ENCODE data around the gene CAPN15.
A peak's percentile ranks its signal among the peaks of the same experiment; 100 is the strongest.

CAPN15 gene

GRCh38 chr16:578232-578869, 50.8 kb downstream of the CAPN15 start:
- DNase-seq (ENCODE audit: low read depth), result no peak

DNA sequence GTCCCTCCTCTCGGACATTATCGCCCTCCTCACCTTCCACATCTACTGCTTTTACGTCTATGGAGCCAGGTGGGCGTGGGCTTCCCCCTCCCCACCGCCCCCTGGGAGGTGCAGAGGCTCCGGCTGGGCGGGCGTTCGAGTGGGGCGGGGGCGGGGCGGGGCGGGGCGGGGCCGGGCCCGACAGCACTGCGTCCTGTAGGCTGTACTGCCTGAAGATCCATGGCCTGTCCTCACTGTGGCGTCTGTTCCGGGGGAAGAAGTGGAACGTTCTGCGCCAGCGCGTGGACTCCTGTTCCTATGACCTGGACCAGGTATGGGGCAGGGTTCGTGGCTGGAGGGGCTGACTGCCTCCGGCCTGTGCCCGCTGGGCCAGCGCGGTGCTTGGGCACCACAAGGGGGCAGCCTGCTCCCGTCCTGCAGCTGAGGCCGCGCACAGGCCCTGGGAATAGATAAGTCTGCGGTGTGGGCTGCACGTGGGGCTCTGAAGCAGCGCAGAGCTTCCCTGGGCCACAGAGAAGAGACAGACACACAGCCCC, 51.4 kb downstream of the CAPN15 start:
- no peak for DNase-seq (ENCODE audit: low read depth)

GRCh38 chr16:580141-580945, 52.8 kb downstream of the CAPN15 start:
- DNase-seq (ENCODE audit: low read depth), result no peak

DNA sequence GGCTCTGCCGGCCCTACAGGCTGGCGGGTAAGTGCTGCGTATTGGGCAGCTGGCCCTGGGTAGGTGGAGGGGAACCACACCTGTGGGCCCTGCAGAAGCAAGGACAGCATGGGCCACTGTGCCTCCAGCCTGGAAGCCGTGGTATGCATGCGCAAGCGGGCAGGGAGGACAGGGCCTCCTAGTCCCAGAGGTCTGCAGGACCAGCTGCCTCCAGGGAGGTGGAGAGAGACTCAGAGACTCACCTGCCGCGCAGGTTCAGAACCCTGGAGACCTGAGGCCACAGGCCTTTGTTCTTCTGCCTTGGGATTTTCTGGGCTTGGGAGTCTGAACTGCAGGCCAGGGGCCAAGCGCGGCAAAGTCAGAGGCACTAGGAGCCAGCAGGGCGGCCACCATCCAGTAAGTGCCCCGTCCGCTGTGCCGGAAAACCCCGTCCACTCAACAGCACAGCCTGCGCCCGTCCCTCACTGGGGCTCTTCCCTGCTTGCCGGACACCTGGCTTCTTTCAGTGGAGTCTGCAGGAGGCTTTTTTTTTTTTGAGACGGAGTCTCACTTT, 53.5 kb downstream of the CAPN15 start:
- DNase-seq (ENCODE audit: low read depth), result no peak

DNA sequence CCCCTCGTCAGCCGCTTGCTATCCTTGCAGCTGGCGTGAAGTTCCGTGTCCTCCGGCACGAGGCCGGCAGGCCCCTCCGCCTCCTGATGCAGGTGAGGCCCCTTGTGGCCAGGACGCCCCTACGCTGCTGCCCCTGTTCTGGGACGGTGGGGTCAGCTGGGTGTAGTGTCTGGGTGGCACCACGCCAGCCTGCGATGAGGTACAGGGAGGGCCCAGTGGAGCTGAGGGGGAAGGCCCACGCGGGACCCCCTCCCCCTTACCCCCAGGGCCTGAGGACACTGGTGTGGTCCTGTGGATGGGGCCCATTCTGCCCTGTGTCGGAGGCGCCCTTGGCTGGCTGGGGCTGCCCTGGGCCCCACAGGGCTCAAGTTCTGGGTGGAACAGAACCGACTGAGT, 54.7 kb downstream of the CAPN15 start:
- DNase-seq (ENCODE audit: low read depth), result no peak

- no peak for DNase-seq (ENCODE audit: low read depth)
Observed at GRCh38 chr16:582614-583331, 55.3 kb downstream of the CAPN15 start.

GRCh38 chr16:583470-583814, 55.9 kb downstream of the CAPN15 start:
- no peak for DNase-seq (ENCODE audit: low read depth)

DNA sequence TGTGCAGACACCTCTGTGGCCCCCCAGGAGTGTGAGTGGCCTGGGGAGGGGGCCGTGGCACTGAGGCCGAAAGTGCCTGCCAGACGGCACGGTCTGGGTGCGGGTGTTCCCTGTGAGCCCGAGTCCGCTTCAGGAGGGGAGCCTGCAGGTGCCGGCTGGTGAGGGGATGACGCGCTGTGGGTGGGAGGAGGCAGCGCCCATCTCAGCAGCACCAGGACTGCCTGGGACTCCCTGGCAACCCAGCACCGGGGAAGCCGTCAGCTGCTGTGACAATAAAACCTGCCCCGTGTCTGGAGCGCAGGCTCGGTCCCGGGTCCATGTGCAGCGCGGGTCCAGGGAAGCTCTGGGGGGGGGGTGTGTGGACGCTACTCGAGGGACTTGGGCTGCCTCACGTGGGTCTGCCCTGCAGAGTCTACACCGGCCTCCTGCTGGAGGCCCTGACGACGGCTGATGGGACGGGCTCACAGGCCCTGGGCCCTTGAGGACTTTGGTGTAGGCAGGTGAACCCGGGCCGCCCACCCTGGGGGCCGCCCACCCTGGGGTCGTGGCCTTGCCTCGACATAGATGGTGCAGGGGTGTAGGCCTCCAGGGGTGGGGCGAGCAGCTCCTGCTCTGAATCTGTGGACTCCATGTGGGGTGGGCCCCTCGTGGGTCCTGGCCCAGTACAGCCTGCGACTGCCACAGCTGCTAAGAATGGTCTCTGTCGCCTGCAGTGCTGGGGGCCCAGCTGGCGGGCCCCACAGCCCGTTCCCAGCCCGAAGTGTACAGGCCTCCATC, 56.5 kb downstream of the CAPN15 start:
- DNase-seq (ENCODE audit: low read depth), result no peak

DNA sequence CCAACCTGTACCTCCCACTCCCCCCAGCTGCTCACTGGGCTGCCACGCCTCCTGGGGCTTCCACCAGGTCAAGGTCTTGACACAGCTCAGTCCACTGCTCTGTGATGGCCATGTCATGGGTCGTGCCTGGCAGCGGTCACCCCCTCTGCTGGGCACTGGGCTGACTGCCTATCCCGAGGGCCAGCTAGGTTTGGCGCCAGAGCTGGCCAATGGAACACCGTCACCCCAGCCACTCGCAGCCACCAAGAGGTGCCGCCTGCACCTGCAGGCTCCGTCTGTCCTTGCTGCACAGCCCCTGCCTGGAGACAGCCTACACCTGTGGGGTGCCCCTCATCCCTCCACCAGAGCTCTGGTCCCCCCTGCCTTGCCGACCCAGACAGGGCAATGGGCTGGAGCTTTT, 57.8 kb downstream of the CAPN15 start:
- no peak for DNase-seq (ENCODE audit: low read depth)

DNA sequence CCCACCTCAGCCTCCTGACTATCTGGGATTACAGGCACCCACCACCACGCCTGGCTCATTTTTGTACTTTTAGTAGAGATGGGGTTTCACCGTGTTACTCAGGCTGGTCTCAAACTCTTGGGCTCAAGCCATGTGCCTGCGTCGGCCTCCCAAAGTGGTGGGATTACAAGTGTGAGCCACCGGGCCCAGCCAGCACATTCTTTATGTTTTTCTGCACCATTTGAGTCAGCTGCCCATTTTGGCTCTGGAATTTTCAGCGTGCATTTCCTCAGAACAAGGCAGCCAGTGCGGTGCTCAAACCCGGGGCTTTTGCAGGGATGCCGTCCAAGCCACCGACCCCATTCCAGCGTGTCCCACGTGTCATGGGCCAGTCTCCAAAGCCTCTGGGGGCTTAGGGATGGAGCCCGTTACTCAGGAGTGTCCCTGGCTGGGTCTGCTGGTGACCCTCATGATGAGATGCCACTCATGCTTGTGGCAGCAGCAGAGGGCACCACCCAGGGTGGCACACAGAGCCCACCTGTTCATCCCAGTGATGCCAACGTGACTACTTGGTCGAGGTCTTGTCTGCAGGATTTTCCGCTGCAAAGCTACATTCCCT, 58.6 kb downstream of the CAPN15 start:
- no peak for DNase-seq (ENCODE audit: low read depth)

GRCh38 chr16:586645-587590, 59.4 kb downstream of the CAPN15 start:
- no peak for DNase-seq (ENCODE audit: low read depth)

- DNase-seq (ENCODE audit: low read depth), result no peak
Observed at GRCh38 chr16:588639-588888, 61.1 kb downstream of the CAPN15 start.

GRCh38 chr16:588889-589657, 61.6 kb downstream of the CAPN15 start:
- peak; percentile 81 for DNase-seq (ENCODE audit: low read depth)

DNA sequence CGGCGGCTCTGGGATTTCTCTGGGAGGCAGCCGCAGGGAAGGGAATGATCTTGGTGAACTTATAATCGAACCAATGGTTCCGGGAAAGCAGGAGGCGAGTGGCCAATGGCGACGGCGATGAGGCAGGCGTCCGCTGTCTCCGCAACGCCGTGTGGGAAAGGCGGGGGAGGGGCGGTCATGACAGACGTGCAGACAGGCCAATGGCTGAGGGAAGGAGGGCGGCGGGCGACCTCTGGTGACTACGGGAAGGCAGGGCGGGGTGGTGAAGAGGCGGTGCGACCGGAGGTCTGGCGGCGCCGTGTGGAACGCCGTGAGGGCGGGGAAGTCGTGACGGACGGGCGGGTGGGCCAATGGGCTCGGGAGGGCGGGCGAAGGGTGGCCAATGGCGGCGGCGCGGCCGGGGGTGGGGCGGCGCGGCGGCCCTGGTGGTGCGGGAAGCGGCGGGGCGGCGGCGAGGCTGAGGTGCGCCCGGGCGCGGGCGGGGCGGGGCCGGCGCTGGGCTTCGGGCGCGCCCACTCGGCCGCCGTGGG, 62.2 kb downstream of the CAPN15 start, which contains the start of gene RAB40C:
TSS of gene RAB40C (plus strand) at position 409 of the 530 bp plus-strand sequence. CDS start 226 bp downstream, outside the sequence.
- peak; percentile 91 for DNase-seq (ENCODE audit: low read depth)

- DNase-seq (ENCODE audit: low read depth), result no peak
Observed at GRCh38 chr16:590188-590814, 62.8 kb downstream of the CAPN15 start.

DNA sequence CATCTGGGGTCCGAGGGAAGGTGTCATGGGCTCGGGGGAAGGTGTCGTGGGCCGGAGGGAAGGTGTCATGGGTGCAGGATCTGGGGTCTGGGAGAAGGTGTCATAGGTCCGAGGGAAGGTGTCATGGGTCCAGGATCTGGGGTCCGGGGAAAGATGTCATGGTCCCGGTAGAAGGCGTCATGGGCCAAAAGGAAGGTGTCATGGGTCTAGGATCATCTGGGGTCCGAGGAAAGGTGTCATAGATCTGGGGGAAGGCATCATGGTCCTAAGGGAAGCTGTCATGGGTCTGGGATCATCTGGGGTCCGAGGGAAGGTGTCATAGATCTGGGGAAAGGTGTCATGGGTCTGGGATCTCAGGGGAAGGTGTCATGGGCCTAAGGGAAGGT, 63.3 kb downstream of the CAPN15 start:
- no peak for DNase-seq (ENCODE audit: low read depth)

- DNase-seq (ENCODE audit: low read depth), result no peak
Observed at GRCh38 chr16:591231-591630, 63.7 kb downstream of the CAPN15 start.

DNA sequence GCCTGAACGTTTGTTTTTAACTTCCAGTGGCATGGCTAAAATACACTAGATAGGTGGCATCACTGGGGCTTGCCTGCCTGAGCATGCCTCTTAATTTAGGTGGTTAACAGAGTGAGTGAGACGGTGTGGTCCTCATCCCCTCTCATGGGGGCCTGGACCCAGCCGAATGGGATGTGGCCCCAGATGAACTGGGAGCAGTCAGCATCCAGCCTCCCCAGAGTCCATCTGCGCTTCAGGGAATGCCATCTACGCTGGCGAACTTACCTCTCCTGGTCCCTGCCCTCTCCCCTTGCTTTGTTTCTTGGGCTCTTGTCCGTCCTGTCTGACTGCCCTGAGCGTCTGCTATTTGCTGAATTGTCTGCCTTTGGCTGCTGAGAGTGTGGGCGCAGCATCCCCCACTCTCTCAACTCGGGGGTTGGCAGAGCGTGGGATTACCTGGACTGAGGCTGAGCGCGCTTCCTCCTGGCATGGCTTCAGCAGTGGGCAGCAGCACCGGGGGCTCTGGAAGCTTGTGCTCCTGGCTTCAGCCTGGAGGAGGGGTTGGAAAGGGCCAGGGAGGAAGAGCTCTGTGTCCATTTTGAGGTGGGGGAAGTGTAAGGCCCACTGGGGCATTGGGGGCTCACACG, 64.5 kb downstream of the CAPN15 start:
- DNase-seq (ENCODE audit: low read depth), result no peak
